GM21529 (cell line): ENCODE data around the gene FOXD4.
A peak's percentile ranks its signal among the peaks of the same experiment; 100 is the strongest.
"Not testable (repeated sequence)": the region's sequence is repeated elsewhere in the genome, so short reads cannot be mapped to it uniquely, and the experiment has no call there.

ENCODE experiments used
- ATAC-seq: cut with Tn5 transposase; IDR thresholded peaks from one replicate; pipeline ENCODE4 v1.9.1; 2021; ENCODE audit not compliant: unreplicated experiment

The FOXD4 gene

GRCh38 chr9:94323-94722 lies 23.9 kb downstream of the FOXD4 start:
- ATAC-seq, result not testable (repeated sequence)

- not testable (repeated sequence) for ATAC-seq
Observed at GRCh38 chr9:93909-94308, 24.3 kb downstream of the FOXD4 start.

- not testable (repeated sequence) for ATAC-seq
Observed at GRCh38 chr9:90851-91250, 27.4 kb downstream of the FOXD4 start.

- peak; percentile 83 for ATAC-seq
Observed at GRCh38 chr9:88396-89037, 29.7 kb downstream of the FOXD4 start.

GRCh38 chr9:87860-88259 lies 30.4 kb downstream of the FOXD4 start:
- not testable (repeated sequence) for ATAC-seq

GRCh38 chr9:87105-87504 lies 31.1 kb downstream of the FOXD4 start:
- not testable (repeated sequence) for ATAC-seq

GRCh38 chr9:86697-87096 lies 31.5 kb downstream of the FOXD4 start:
- not testable (repeated sequence) for ATAC-seq

- ATAC-seq, result not testable (repeated sequence)
Observed at GRCh38 chr9:82932-83689, 35.1 kb downstream of the FOXD4 start.

GRCh38 chr9:78333-78732 lies 39.9 kb downstream of the FOXD4 start:
- not testable (repeated sequence) for ATAC-seq

- ATAC-seq, result not testable (repeated sequence)
Observed at GRCh38 chr9:76389-76788, 41.8 kb downstream of the FOXD4 start.

- ATAC-seq, result not testable (repeated sequence)
Observed at GRCh38 chr9:73900-74525, 44.2 kb downstream of the FOXD4 start.

GRCh38 chr9:73076-73899 lies 44.9 kb downstream of the FOXD4 start:
- ATAC-seq, result not testable (repeated sequence)
